Astrocyte of the hippocampus (primary cell): ENCODE results near the gene RDX.
A peak's percentile ranks its signal among the peaks of the same experiment; 100 is the strongest.
"Not testable (repeated sequence)": the region's sequence is repeated elsewhere in the genome, so short reads cannot be mapped to it uniquely, and the experiment has no call there.

Experiments
- DNase-seq: peaks from one replicate; pipeline ENCODE4 v3.0.0; 2011; ENCODE audit warnings: low read depth, low spot score

The RDX gene

DNA sequence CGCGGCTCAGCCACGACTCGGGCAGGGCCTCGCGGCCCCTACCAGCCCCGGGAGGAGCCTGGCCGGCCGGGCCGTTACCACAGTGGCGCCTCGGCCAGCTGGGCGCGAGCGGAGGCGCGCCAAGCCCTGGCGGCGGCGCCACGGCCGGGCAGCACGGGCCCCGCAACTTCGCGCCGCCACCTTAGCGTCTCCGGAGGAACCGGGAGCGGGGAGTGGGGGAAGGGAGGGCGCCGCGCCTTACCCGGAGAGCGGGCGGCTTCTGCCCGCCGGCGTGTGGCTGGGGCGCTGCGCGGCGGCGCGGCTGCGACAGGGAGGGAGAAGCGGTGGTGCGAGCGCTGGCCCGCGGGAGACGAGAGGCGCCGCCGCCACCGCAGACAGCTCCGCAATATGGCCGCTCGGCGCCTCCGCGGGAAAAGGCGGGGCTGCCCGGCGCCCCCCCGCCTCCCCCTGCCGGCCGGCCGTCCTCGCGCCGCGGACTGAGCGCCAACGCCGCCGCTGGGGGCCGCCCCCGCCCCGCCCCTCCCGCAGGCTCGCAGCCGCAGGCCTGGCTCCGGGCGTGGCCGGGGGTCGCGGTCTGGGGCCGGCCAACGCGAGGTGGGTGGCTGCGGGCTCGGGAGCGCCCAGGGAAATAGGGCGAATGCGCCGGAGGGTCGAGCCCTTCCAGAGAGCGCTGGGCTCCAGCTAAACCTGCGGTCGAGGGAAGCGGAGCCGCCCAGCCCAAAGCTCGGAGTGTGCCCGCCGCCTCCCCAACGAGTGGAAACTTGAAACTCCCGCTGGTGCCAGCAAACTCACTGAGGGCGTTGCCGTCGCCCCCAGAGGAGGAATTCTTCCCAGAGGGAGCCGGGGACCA, at the start of gene RDX:
Gene RDX, minus strand, starts transcription at position 389 of the 850 bp plus-strand sequence. CDS start 16,922 bp downstream, outside the sequence.
- peak; percentile 95 for DNase-seq

DNA sequence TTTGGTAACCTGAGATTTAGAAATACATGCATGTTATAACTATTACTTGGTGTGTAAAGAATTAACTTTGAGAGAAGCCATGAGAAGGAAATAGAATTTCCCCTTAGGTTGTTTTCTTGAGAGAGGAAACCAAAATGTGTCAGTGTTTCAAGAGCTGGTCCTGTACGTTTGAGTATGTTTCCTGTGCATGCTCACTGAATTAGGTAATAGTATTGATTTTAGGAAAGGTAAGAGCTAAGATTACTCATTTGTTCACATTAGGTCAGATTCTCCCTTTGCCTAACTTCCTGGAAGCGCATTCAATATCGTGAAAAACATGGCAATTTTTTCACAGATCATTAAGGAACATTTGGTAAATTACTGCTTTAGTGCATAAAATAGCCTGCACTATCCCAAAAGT, 49.3 kb upstream of the RDX start:
- DNase-seq: no peak

DNA sequence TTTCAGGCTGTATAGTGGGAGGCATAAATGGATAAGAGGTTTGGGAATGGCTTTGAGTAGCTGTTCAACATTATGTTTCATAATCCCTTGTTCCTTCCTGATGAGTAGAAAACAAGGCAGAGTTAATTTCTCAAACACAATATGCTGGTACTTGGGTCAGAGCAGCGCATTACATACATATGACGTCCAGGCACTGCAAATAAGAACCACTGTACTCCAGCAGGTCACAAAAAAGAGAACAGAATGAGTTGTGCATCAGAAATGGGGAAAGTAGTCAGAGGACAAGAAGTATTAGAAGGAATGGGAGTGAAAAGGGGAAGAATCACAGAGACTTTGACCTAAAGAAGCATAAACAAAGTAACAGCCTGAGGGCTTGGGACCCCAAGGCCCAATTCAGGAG, 44.0 kb upstream of the RDX start:
- no peak for DNase-seq

DNA sequence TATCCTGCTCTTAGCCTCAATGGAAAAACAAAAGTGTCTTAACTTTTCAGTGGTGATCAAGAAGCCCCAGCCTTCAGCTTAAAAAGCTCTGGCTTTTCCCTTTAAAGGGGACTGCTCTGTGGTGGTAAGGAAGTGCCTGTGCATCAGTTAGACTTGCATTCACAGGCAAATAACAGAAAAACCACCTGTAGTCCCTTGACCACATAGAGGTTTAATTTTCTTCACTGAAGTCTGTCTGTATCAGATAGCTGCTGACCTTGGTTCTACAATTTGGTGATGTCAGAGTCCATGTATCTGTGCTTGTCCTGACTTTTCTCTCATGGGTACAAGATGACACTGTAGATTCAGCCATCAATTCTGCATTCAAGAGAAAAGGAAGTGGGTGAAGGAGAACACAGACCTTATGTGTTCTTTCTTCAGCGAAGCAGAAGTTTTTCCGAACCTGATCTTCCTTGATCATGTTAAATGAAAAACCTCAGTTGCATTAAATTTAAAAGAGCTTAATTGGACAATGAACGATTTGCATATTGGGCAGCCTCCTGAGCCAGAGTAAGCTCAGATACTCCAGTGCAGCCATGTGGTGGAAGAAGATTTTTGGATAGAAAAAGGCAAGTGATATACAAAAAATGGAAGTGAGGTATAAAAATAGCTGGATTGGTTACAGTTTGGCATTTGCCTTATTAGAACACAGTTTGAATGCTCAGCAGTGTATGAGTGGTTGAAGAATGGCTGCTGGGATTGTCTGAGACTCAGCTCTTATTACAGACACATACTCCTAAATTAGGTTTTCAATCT, 43.2 kb upstream of the RDX start:
- no peak for DNase-seq

DNA sequence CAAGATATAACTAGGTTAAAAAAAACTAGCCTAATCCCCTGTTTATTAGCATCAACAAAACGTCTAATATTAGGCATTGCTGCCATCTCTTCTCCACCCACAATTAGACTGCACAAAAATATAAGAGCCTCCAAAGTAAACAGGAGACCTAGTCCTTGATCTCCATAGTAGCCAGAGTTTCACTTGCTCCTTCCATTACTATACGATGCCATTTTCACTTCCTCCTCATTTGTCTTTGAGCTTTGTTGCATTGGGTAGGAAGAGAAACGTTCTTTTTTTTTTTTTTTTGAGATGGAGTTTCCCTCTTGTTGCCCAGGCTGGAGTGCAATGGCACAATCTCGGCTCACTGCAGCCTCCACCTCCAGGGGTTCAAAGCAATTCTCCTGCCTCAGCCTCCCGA, 42.3 kb upstream of the RDX start:
- no peak for DNase-seq

DNA sequence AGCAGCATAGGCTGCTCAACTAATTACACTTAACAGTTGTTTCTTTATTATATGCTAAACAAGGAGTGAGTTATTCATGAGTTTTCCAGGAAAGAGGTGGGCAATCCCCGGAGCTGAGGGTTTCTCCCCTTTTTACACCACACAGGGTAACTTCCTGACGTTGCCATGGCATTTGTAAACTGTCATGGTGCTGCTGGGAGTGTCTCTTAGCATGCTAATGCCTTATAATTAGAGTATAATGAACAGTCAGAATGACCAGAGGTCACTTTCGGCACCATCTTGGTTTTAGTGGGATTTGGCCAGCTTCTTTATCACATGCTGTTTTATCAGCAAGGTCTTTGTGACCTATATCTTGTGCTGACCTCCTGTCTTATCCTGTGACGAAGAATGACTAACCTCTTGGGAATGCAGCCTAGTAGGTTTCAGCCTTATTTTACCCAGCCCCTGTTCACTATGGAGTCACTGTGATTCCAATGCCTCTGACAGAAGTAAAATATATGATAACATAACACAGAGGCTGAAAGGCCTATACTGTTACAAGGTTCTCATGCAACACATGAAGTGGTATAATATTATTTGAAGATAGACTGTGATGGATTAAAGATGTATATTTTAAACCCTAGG, 41.3 kb upstream of the RDX start:
- DNase-seq: peak; percentile 59

DNA sequence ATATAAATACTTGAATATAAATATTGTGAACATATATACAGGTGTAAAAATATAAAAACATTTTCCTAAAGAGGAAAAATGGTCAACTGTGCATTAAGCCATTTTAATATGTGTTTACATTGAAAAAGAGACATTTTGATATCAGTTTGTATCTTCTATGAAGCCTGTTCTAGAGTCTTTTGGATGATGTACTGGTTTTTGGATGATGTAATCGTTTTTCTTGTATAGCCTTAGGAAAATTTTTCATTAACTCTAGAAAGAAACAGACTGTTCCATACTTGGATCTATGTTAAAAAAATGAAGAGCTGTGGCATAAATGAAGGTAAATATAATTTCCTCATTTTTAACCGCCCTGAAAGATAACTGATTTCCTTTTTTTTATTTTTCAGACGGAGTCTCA, 39.6 kb upstream of the RDX start:
- DNase-seq: no peak

DNA sequence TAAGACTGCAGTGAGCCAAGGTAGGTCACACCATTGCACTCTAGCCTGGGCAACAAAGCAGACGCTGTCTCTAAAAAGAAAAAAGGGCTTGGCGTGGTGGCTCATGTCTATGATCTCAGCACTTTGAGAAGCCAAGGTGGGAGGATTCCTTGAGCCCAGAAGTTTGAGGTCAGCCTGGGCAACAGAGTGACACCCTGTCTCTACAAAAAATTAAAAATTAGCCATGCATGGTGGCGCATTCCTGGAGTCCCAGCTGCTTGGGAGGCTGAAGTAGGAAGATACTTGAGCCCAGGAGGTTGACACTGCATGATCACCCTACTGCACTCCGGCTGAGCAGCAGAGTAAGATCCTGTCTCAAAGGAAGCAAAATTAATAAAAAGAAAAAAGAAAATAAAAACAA, 38.9 kb upstream of the RDX start:
- no peak for DNase-seq

DNA sequence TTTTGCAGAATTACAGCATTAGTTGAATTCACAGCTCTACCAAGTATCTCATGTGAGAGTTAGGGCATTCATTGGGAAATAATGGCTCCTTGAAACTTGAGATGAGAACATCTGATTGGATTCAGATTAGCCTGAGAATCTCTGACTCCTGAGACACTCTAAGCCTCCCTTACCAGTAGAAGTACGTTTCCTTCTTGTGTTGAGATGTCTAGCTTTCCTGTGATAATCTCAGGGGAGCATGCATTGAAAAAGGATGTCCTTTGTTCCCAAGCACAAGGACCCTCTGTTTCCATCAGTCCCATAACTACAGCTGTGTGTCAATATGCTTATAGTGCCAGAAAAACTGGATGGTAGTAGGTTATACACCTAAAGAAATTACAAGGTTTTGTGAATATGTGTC, 35.2 kb upstream of the RDX start:
- no peak for DNase-seq

DNA sequence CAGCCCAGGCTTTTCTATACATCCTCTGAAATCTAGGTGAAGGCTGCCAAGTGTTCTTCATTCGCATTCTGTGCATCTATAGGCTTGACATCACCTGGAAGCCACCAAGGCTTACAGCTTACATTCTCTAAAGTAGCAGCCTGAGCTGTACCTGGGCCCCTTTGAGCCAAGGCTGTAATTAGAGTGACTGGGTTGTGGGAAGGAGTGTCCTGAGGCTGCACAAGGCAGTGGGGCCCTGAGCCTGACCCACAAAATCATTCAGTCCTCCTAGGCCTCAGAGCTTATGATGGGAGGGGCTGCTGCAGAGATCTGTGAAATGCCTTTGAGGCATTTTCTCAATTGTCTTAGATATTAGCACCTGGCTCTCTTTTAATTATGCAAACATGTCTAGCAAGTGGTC, 33.0 kb upstream of the RDX start:
- DNase-seq: no peak

DNA sequence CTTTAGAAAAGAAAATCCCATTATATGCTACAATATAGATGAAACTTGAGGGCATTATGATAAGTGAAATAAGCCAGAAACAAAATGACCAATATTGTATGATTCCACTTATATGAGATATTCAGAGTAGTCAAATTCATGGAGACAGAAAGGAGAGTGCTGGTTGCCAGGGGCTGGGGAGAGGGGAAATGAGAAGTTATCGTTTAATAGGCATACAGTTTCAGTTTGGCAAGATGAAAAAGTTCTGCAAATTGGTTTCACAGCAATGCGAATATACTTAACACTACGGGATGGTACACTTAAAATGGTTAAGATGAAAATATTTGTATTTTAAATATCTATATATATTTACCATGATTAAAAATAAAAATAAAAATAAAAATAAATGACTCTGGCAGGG, 31.1 kb upstream of the RDX start:
- no peak for DNase-seq

DNA sequence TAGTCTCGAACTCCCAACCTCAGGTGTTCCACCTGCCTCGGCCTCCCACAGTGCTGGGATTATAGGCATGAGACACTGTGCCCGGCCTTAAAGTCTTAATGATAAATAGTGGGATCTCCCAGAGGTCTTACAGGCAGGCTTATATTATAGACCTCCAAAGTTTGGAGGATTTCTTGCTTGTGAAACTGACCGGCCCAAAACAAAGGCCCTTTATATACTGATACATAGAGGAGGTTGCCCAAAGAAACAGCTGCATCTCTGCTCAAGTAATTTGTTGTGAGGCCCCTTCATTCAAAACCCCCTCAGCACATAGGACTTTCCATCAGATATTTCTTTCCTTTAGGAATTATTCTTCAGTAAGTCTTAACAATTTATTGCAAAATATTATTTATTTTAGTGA, 27.4 kb upstream of the RDX start:
- no peak for DNase-seq

DNA sequence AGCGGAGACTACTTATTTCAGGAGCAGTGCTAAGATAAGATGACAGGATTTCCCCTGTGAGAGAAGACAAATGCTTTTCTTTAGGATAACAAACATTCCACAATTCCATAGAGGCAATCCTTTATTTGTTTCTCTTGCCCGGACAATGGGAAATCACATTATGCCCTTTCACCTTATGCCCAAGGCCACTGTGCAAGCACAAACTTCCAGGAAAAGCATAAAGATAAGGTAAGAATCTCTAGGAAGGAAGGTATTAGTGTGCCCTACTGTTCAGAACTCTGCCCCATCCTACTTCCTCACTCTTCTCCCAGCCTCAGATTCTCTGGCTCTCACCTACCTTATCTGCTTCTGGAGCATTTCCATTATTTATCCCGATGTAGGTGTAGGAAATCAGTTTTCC, 23.1 kb upstream of the RDX start:
- DNase-seq: no peak

DNA sequence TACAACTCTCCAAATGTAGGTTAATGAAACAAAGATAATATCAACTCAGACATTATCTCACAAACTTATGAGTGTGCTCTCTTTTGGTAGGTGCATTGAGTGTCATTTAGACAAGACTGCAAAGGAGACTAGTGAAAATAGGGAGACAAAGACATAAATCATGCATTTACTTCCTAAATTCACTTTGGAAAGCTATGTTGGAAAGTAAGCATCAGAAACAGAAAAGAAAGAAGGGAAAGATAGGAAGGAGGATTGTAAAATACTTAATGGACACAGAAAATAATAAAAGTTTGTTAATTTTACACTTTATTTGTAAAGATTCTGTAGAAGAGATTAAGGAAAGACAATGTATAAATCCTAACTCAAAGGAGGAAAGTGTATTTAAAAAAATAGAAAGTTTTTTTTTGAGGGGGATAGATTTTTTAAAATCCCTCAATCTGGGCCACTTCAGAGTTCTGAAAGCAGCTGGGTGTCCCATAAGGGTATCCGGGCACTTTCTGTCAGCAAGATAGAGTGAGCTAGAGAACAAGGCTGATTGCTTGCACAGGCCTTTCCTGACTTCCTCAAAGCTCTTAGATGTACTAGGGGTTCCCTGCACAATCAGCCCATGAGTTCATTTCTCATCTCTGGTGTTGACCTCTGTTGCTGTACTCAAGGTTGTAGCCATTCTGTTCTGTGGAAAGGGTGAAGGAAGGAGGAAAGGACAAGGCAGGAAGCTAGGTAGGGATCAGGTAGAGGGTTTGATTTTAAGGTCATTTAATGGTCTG, 22.4 kb upstream of the RDX start:
- no peak for DNase-seq

DNA sequence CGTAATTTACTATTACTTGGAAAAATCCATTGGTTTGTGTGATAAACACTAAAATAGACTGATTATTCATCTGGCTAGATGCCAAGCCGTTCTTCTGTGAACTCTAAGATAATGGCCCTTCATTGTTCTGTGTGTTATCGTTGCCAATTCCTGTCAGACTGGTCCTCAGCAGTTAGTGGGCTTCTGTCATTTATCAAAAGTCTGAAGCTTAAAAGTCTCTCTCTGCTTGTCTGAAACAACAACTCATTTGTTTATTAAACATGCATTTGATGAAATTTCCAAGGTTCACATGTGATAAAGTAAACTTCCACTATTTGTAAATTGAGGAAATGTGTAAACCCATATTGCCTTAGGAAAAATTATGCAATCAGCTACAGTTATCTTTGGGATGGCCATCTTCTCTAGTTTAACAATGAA, 21.1 kb upstream of the RDX start:
- DNase-seq: peak; percentile 50

DNA sequence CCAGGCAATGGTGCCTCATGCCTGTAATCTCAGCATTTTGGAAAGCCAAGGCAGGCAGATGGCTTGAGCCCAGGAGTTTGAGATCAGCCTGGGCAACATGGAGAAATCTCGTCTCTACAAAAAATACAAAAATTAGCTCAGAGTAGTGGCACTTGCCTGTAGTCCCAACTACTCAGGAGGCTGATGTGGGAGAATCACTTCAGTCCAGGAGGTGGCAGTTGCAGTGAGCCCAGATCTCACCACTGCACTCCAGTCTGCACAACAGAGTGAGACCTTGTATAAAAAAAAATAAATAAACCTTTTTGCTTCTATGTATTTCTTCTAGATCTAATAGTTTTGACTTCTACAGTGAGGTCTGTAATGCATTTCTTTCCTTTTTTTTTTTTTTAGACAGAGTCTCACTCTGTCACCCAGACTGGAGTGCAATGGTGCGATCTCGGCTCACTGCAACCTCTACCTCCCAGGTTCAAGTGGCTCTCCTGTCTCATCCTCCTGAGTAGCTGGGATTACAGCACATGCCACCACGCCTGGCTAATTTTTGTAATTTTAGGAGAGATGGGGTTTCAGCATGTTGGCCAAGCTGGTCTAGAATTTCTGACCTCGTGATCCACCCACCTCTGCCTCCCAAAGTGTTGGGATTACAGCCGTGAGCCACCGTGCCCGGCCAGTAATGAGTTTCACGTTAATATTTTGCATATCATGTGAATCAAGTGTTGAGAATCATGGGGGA, 18.1 kb upstream of the RDX start:
- no peak for DNase-seq

DNA sequence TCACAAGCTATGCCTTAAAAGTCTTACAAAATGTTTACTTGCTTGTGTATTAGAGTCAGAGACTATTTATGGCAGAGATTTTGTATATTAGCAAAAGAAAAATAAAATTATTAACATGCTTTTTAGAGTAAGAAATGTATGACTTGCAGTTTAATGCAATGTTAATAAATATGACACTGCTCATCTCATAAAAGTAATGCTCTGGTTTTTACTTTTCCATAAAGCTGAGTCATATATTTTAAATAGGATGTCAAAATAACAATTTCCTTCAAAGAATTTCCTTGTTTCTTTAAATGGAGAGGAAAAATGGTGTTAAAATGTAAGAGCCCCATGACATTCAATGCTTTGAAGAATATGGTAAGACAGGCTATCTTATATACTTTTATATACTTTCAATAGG, 16.3 kb upstream of the RDX start:
- DNase-seq: no peak

DNA sequence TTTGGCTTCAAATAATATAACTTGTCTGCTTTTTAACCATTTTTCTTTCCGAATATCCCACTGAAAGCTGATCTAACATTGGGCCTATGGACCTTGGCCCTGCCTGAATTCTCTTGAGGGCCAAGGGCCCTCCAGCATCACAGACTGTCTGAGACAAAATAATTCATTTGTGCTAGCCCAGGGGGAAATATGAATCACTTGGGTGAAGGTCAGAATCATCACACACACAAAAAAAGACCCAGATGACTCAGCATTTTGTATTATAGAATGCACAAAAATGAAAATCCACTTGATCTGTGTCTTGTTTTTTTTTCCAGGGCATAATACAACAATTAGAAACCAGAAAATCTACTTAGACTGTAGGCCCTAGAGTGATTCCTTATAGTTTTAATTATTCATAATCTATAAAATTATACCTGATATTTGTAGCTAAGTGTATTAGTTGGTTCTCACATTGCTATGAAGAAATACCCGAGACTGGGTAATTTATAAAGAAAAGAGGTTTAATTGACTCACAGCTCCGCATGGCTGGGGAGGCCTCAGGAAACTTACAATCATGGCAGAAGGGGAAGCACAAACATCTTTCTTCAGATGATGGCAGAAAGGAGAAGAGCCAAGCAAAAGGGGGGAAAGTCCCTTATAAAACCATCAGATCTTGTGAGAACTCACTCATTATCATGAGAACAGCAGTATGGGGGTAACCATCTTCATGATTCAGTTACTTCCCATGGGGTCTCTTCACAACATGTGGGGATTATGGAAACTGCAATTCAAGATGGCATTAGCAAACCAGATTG, 15.6 kb upstream of the RDX start:
- peak; percentile 23 for DNase-seq

DNA sequence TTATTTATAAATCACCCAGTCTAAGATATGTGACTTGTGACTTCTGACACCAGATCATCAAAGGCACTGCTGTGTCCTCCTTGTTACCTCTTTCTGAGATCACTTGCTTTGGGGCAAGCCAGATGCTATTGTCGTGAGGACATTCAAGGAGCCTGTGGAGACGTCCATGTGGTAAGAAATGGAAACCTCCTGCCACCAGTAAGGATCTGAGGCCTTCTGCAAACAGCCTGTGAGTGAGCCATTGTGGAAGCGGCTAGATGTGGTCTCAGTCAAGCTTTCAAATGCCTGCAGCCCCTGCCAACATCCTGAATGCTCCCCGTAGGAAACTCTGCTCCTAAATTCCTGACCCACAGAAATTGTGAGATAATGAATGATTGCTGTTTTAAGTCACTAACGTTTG, 11.7 kb upstream of the RDX start:
- DNase-seq: peak; percentile 11

DNA sequence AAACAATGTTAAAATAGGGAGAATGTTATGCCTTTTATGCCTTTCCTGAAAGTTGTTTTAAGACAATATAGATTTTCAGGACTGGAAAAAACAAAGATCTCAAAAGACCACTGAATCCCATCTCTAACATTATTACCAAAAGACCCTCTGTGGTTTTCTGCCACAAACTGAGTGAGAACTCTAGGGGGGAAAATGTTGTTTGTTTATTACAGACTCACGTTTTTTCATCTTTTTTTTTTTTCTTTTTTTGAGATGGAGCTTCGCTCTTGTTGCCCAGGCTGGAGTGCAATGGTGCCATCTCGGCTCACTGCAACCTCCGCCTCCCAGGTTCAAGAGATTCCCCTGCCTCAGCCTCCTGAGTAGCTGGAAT, 9.6 kb upstream of the RDX start:
- not testable (repeated sequence) for DNase-seq
